Embryonic facial prominence (tissue), 1 donor: Measurements from ENCODE around the gene MKLN1.

Source experiments
- DNase-seq: peaks from one replicate; pipeline ENCODE4 v3.0.0-alpha.2; 2016; ENCODE audit errors: extremely low spot score

Gene MKLN1

GRCh38 chr7:131354390-131354789 lies 26.7 kb downstream of the MKLN1 start:
- no peak for DNase-seq

- DNase-seq: no peak
Observed at GRCh38 chr7:131355917-131356777, 28.5 kb downstream of the MKLN1 start.

GRCh38 chr7:131357282-131357880 lies 29.7 kb downstream of the MKLN1 start:
- no peak for DNase-seq

- no peak for DNase-seq
Observed at GRCh38 chr7:131358636-131359035, 31.0 kb downstream of the MKLN1 start.

- no peak for DNase-seq
Observed at GRCh38 chr7:131359136-131359776, 31.6 kb downstream of the MKLN1 start.

GRCh38 chr7:131363719-131364118 lies 36.0 kb downstream of the MKLN1 start:
- no peak for DNase-seq

- DNase-seq: no peak
Observed at GRCh38 chr7:131364767-131365344, 37.2 kb downstream of the MKLN1 start.

GRCh38 chr7:131365838-131366237 lies 38.2 kb downstream of the MKLN1 start:
- no peak for DNase-seq

GRCh38 chr7:131369354-131369753 lies 41.7 kb downstream of the MKLN1 start:
- no peak for DNase-seq

- DNase-seq: no peak
Observed at GRCh38 chr7:131370523-131370968, 42.9 kb downstream of the MKLN1 start.

GRCh38 chr7:131371411-131371810 lies 43.7 kb downstream of the MKLN1 start:
- DNase-seq: no peak

GRCh38 chr7:131372554-131372953 lies 44.9 kb downstream of the MKLN1 start:
- no peak for DNase-seq

- no peak for DNase-seq
Observed at GRCh38 chr7:131374821-131375220, 47.1 kb downstream of the MKLN1 start.

- no peak for DNase-seq
Observed at GRCh38 chr7:131381069-131381838, 53.6 kb downstream of the MKLN1 start.

- no peak for DNase-seq
Observed at GRCh38 chr7:131383417-131384285, 56.0 kb downstream of the MKLN1 start.

GRCh38 chr7:131384286-131384635 lies 56.6 kb downstream of the MKLN1 start:
- no peak for DNase-seq

- DNase-seq: no peak
Observed at GRCh38 chr7:131385039-131385605, 57.4 kb downstream of the MKLN1 start.

GRCh38 chr7:131388126-131388525 lies 60.5 kb downstream of the MKLN1 start:
- DNase-seq: no peak

GRCh38 chr7:131390275-131390674 lies 62.6 kb downstream of the MKLN1 start:
- DNase-seq: no peak

GRCh38 chr7:131391145-131391544 lies 63.5 kb downstream of the MKLN1 start:
- no peak for DNase-seq
